Nephron (organoid): ENCODE measurements around the gene PDGFA.

ENCODE experiments used
- H3K27ac Mint-ChIP-seq, 3 experiments: 2 replicates each; pipeline ENCODE4 v1.8.0; 2020; ENCODE audit warnings: mixed read lengths in 3 of 3, mild to moderate bottlenecking in 2 of 3, moderate library complexity in 1 of 3
- H3K27me3 Mint-ChIP-seq: 2 replicates; pipeline ENCODE4 v1.8.0; 2021; ENCODE audit warnings: low read depth, mild to moderate bottlenecking, moderate library complexity, mixed read lengths
- H3K36me3 Mint-ChIP-seq: 2 replicates; pipeline ENCODE4 v1.8.0; 2020; ENCODE audit warnings: low read depth, mixed read lengths
- H3K4me1 Mint-ChIP-seq: 2 replicates; pipeline ENCODE4 v1.8.0; 2020; ENCODE audit warnings: mixed read lengths
- H3K4me3 Mint-ChIP-seq, 3 experiments: 2 replicates each; pipeline ENCODE4 v1.8.0; 2020; ENCODE audit warnings: mild to moderate bottlenecking in 3 of 3, mixed read lengths in 3 of 3, moderate library complexity in 2 of 3
- H3K9me3 Mint-ChIP-seq: 2 replicates; pipeline ENCODE4 v1.8.0; 2020; ENCODE audit warnings: mixed read lengths
- TF ChIP-seq, protein P1 (sequence below), 3 experiments: fragments of 200-600 bp; sonication (generic); IDR thresholded peaks; one replicate each; pipeline ENCODE4 v1.5.0; 2021; ENCODE audit warnings: antibody characterized with exemption in 3 of 3; ENCODE audit not compliant: unreplicated experiment in 3 of 3

Gene PDGFA

DNA sequence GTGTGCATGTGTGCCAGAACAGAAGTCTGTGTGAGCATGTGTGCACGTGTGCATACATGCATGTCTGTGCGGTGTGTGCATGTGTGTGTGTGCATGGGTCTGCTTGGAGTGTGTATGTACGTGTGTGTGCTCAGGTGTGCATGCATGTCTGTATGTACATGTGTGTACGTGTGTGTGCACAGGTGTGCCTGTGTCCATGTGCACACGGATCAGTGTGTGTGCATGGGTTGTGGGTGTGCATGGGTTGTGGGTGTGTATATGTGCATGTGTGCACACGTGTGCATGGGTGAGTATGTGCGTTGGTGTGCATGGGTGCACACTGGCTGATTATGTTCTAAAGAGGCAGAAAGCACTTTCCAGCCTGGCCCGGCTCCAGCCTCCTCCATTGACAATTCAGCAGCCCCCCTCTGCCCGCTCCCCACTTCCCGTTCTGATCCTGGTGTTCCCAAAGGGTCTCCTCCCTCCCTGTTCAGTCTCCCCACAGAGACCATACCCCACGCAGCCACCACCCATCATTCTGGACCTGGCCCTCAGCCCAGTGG, 44.1 kb upstream of the PDGFA start:
- H3K27me3 Mint-ChIP-seq = no peaks in the 10 kb centered on the region
- no peaks in the 10 kb centered on the region for H3K36me3 Mint-ChIP-seq
- TF ChIP-seq, protein P1, sequence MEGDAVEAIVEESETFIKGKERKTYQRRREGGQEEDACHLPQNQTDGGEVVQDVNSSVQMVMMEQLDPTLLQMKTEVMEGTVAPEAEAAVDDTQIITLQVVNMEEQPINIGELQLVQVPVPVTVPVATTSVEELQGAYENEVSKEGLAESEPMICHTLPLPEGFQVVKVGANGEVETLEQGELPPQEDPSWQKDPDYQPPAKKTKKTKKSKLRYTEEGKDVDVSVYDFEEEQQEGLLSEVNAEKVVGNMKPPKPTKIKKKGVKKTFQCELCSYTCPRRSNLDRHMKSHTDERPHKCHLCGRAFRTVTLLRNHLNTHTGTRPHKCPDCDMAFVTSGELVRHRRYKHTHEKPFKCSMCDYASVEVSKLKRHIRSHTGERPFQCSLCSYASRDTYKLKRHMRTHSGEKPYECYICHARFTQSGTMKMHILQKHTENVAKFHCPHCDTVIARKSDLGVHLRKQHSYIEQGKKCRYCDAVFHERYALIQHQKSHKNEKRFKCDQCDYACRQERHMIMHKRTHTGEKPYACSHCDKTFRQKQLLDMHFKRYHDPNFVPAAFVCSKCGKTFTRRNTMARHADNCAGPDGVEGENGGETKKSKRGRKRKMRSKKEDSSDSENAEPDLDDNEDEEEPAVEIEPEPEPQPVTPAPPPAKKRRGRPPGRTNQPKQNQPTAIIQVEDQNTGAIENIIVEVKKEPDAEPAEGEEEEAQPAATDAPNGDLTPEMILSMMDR (IDR thresholded peaks at IDR 0.05; ENCODE audit: unreplicated experiment in 3 of 3) = no peak
- peak overlapping the region in 2 of 3 experiments; percentile 41 to 79 for H3K27ac Mint-ChIP-seq
- peaks cover 40% of the 10 kb centered on the region for H3K4me1 Mint-ChIP-seq
- peak overlapping the region in 1 of 3 experiments; percentile 54 for H3K4me3 Mint-ChIP-seq
- no peaks in the 10 kb centered on the region for H3K9me3 Mint-ChIP-seq

DNA sequence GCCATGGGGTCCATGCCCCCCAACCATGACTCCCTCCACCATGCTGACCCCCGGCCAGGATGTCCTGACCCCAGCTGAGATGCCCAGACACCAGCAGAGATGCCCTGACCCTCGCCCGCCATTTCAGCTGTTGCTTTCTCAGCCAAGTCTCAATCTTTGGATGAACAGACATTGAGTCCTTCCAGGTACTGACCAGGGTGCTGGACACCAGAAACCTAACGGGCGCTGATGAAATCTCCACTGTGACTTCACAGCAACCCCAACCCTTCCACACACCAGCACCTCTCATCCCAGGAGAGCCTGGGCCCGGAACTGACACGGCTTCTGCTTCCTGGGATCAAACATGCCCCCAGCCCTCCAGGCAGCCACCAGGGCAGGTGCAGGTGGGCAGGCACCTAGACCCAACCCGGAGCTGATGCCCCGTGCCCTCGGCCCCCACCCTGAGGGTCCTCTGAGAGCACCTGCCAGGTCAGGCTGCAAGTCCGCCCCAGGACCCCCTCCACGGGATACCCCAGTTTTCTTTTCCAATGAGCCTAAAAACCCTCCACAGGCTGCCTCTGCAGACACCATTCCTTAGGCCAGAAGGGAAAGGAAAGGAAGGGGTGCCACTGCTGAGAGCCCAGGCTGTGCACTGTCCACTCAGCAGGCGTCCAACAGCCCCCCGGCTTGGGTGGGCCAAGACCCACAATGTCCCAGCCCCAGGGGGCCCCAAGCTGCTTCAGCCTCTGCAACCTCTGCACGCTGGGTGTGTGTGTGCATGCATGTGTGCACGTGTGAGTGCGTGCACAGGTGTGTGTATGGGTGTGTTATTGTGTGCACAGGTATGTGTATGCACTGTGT, 43.4 kb upstream of the PDGFA start:
- H3K9me3 Mint-ChIP-seq = no peaks in the 10 kb centered on the region
- TF ChIP-seq, protein P1 (IDR thresholded peaks at IDR 0.05; ENCODE audit: unreplicated experiment in 3 of 3) = no peak
- peaks cover 33% of the 10 kb centered on the region for H3K4me1 Mint-ChIP-seq
- H3K27ac Mint-ChIP-seq = peak overlapping the region; percentile 67 to 93 (median 81)
- peak overlapping the region; percentile 74 to 75 (median 75) for H3K4me3 Mint-ChIP-seq
- no peaks in the 10 kb centered on the region for H3K27me3 Mint-ChIP-seq
- no peaks in the 10 kb centered on the region for H3K36me3 Mint-ChIP-seq

DNA sequence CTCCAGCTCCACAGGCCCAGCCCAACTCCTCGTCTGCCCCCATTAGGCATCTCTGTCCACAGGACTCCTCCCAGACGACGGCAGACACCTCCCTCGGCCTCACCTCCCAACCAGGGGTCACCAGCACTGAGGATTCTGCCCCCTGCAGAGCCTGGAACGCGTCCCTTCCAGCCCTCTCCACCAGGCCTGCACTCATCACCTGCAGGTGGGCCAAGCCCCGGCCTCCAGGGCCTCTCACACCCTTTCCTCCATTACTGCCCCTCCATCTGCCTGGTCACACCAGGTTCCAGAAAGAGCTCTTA, 42.7 kb upstream of the PDGFA start:
- H3K9me3 Mint-ChIP-seq = no peaks in the 10 kb centered on the region
- no peaks in the 10 kb centered on the region for H3K36me3 Mint-ChIP-seq
- H3K4me3 Mint-ChIP-seq = peak overlapping the region; percentile 74 to 75 (median 75)
- TF ChIP-seq, protein P1 (IDR thresholded peaks at IDR 0.05; ENCODE audit: unreplicated experiment in 3 of 3) = no peak
- H3K4me1 Mint-ChIP-seq = peaks cover 32% of the 10 kb centered on the region
- H3K27ac Mint-ChIP-seq = peak overlapping the region; percentile 67 to 93 (median 81)
- H3K27me3 Mint-ChIP-seq = no peaks in the 10 kb centered on the region

DNA sequence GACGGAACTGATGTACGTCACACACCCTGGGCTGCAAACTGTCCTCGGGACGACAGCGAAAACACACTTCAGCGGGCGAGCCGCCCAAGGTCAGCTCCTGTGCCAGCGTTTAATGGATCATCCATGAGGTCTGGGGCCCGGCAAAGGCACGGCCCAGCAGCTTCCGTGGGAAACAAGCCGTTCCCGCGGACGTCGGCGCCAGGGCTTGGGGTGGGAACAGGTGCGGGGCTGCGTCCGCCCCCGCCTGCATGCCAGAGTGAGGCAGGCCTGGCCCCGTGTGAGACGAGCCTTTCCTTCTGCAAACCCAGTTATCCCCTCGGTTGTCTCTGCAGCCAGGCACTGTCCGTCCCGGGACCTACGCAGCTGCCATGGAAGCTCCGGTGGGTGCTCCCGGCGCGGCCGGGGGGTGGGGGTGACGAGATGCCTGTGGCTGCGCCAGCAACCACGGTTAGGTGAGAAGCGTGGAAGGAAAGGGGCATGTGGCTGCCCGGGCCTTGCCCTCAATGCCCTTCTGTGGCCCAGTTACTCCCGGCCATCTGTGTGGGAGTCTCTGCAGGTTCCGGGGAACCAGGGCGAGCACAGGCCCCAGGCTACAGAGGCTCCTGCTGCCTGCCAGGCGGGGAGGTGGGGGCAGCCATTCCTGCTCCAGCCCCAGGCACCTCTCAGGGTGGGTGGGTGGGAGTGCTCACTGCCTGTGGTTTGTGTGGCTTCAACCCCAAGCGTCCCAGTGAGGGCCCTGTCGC, 42.2 kb upstream of the PDGFA start:
- no peaks in the 10 kb centered on the region for H3K27me3 Mint-ChIP-seq
- no peaks in the 10 kb centered on the region for H3K36me3 Mint-ChIP-seq
- no peaks in the 10 kb centered on the region for H3K9me3 Mint-ChIP-seq
- TF ChIP-seq, protein P1 (IDR thresholded peaks at IDR 0.05; ENCODE audit: unreplicated experiment in 3 of 3) = no peak
- peak overlapping the region; percentile 63 to 81 (median 76) for H3K4me3 Mint-ChIP-seq
- H3K4me1 Mint-ChIP-seq = peaks cover 32% of the 10 kb centered on the region
- peak overlapping the region; percentile 90 to 98 (median 94) for H3K27ac Mint-ChIP-seq

DNA sequence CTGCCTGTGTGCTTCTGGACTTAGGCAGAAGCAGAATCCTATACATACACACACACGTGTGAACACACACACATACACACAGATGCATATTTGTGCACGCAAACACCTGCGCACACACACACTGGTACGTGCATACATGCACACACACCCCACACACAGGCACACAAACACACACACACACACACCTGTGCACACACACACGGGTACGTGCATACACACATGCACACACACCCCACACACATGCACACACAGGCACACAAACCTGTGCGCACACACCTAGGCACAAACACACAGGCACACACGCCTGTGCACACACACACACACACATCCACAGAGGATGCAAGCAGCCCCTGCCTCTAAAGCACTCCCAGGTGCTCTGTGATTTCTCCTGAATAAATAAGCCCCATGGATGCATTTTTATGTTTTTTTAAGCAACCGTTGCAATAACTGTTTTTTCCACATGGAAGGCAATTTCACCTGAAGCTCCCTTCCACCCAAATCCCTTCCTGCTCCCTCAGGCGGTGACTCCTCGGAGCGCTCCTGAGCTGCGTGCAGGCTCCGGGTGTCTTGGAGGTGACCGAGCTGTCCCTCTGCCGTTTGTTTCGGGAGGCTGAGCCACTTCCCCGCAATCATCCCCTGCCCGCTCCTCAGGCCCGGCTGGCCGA, 41.5 kb upstream of the PDGFA start:
- H3K9me3 Mint-ChIP-seq = no peaks in the 10 kb centered on the region
- H3K4me1 Mint-ChIP-seq = peaks cover 32% of the 10 kb centered on the region
- H3K36me3 Mint-ChIP-seq = no peaks in the 10 kb centered on the region
- TF ChIP-seq, protein P1 (IDR thresholded peaks at IDR 0.05; ENCODE audit: unreplicated experiment in 3 of 3) = peak in 2 of 3 experiments; percentile 13 to 16
- peak overlapping the region; percentile 63 to 81 (median 76) for H3K4me3 Mint-ChIP-seq
- H3K27me3 Mint-ChIP-seq = no peaks in the 10 kb centered on the region
- peak overlapping the region; percentile 90 to 98 (median 94) for H3K27ac Mint-ChIP-seq
